Measurements from ENCODE around the gene ERP27. TPM values are rescaled to one million over a fixed set of nuclear protein-coding genes. Genes with fewer than 3 reads are reported as not detected.
A peak's percentile ranks its signal among the peaks of the same experiment; 100 is the strongest.

The ERP27 gene
- total and polyA plus RNA-seq, 2 donors (not counting 1 experiment from before 2014, with no cell fraction given): 0.10 to 0.17 TPM

DNA sequence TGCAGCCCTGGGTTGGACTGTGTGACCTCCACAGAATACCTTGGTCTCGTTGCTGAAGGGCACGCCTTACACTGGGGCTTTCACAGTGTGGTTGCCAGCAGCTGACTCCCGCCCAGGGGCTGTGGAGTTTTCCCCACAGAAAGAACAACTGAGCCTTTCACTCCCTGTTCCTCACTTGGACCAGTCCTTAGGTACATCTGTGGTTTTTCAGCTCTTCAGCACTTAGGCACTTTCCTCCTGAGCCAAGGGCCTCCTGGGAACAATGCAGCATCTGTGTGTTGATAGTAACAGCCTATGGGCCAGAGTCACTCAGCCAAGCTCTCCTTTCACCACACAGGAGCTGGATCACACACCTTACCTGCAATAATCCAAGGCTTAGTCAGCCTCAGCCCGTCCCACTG lies 25.0 kb downstream of the ERP27 start:
- Histone ChIP-seq H3K27ac (ENCODE audit: insufficient read depth, low read length) (no peak overlapping the region), H3K9me3 (ENCODE audit: control insufficient read depth, insufficient read depth, low read depth, low read length) (no peaks in the 10 kb centered on the region), H2AFZ (ENCODE audit: low read length) (no peak overlapping the region), H3K4me2 (ENCODE audit: extremely low read depth, insufficient read depth, low read length) (no peak overlapping the region), H3K27me3 (ENCODE audit: control insufficient read depth, insufficient read depth, low read length) (no peaks in the 10 kb centered on the region), H3K4me1 (ENCODE audit: control insufficient read depth, extremely low read depth, insufficient read depth, low read length) (no peaks in the 10 kb centered on the region), H3K9ac (ENCODE audit: insufficient read depth, low read length) (no peak overlapping the region), H4K20me1 (ENCODE audit: control insufficient read depth, extremely low read depth, insufficient read depth, low read length) (no peaks in the 10 kb centered on the region), H3K79me2 (ENCODE audit: control insufficient read depth, insufficient read depth, low read length) (no peaks in the 10 kb centered on the region), H3K4me3 (replicated peaks in 1 of 4; ENCODE audit: control extremely low read depth in 1 of 4, insufficient read depth in 1 of 4, low read depth in 3 of 4, low read length in 4 of 4) (no peak overlapping the region), H3K36me3 (ENCODE audit: control insufficient read depth, insufficient read depth, low read length) (no peaks in the 10 kb centered on the region)
- TF ChIP-seq, protein P1, sequence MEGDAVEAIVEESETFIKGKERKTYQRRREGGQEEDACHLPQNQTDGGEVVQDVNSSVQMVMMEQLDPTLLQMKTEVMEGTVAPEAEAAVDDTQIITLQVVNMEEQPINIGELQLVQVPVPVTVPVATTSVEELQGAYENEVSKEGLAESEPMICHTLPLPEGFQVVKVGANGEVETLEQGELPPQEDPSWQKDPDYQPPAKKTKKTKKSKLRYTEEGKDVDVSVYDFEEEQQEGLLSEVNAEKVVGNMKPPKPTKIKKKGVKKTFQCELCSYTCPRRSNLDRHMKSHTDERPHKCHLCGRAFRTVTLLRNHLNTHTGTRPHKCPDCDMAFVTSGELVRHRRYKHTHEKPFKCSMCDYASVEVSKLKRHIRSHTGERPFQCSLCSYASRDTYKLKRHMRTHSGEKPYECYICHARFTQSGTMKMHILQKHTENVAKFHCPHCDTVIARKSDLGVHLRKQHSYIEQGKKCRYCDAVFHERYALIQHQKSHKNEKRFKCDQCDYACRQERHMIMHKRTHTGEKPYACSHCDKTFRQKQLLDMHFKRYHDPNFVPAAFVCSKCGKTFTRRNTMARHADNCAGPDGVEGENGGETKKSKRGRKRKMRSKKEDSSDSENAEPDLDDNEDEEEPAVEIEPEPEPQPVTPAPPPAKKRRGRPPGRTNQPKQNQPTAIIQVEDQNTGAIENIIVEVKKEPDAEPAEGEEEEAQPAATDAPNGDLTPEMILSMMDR (conservative IDR thresholded peaks at IDR 0.05 in 1 of 2, IDR thresholded peaks at IDR 0.05 in 1 of 2; ENCODE audit: low read depth in 1 of 2, low read length in 2 of 2): no peak
- TF ChIP-seq EZH2 (IDR thresholded peaks at IDR 0.05; ENCODE audit: low read length, missing control alignments): no peak
- DNase-seq (ENCODE audit: low read depth in 2 of 2): peak in 1 of 2 donors; percentile 19

DNA sequence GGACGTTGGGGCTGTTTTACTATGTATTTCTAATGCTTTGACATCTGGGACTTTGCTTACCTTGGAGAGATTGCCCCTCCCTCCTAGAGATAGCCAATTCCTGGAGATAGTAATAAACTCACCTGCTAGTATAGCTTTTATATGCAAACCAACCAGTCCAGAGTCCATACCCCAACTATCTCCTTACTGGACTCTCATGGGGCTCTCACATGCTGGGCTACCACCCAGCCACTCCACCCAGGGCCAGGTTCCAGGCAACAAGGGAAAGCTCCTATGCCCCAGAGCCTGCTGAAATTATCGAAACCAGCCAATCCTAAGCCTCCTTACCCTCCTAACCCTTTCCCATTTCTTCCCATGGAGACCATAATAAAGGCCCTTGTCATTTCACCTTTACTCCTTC lies 27.2 kb downstream of the ERP27 start:
- Histone ChIP-seq H3K27ac (ENCODE audit: insufficient read depth, low read length) (no peak overlapping the region), H3K4me1 (ENCODE audit: control insufficient read depth, extremely low read depth, insufficient read depth, low read length) (no peaks in the 10 kb centered on the region), H3K9me3 (ENCODE audit: control insufficient read depth, insufficient read depth, low read depth, low read length) (no peaks in the 10 kb centered on the region), H2AFZ (ENCODE audit: low read length) (no peak overlapping the region), H3K27me3 (ENCODE audit: control insufficient read depth, insufficient read depth, low read length) (no peaks in the 10 kb centered on the region), H3K36me3 (ENCODE audit: control insufficient read depth, insufficient read depth, low read length) (no peaks in the 10 kb centered on the region), H3K9ac (ENCODE audit: insufficient read depth, low read length) (no peak overlapping the region), H4K20me1 (ENCODE audit: control insufficient read depth, extremely low read depth, insufficient read depth, low read length) (no peaks in the 10 kb centered on the region), H3K79me2 (ENCODE audit: control insufficient read depth, insufficient read depth, low read length) (no peaks in the 10 kb centered on the region), H3K4me2 (ENCODE audit: extremely low read depth, insufficient read depth, low read length) (no peak overlapping the region), H3K4me3 (replicated peaks in 1 of 4; ENCODE audit: control extremely low read depth in 1 of 4, insufficient read depth in 1 of 4, low read depth in 3 of 4, low read length in 4 of 4) (no peak overlapping the region)
- no peak for TF ChIP-seq EZH2 (IDR thresholded peaks at IDR 0.05; ENCODE audit: low read length, missing control alignments)
- TF ChIP-seq, protein P1 (conservative IDR thresholded peaks at IDR 0.05 in 1 of 2, IDR thresholded peaks at IDR 0.05 in 1 of 2; ENCODE audit: low read depth in 1 of 2, low read length in 2 of 2): no peak
- no peak for DNase-seq (ENCODE audit: low read depth in 2 of 2)

DNA sequence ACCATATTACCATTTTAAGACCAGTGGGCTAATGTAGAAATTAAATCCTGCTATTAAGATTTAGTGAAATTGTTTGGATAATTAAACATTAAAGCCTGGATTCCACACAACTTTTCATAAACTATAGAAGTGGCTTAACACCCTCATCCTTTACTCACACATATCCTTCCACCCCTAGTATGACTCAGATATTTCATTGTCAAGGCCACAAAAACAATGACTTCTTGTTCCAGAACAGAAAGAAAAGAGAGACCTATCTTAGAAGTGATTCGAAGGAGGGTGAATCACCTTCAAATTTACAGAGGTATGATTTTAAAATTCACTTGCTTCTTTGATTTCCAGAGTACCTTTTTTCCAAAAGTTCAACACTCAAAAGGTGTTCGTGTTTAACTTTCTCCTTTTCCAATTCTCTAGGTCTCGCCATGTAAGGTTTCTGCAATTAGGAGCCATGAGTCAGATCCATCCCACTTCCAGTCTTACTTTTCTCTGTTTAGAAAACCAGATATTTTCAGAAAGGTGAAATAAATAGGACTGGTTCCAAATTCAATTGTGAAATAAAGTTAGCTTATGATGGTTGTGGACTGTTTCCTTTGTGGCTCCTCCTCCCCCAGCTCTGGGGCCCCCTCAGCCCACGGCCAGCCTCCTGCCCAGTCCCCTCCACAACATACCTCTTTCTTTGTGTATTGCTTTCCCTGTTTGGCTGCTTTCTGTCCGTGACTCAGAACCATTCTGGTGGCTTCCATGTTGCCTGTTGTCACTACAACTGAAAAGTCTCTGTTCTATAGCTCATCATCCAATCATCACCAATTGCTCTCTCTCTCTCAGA lies 28.0 kb downstream of the ERP27 start:
- Histone ChIP-seq H3K4me2 (ENCODE audit: extremely low read depth, insufficient read depth, low read length) (no peak overlapping the region), H3K27ac (ENCODE audit: insufficient read depth, low read length) (no peak overlapping the region), H3K9me3 (ENCODE audit: control insufficient read depth, insufficient read depth, low read depth, low read length) (no peaks in the 10 kb centered on the region), H3K9ac (ENCODE audit: insufficient read depth, low read length) (no peak overlapping the region), H3K27me3 (ENCODE audit: control insufficient read depth, insufficient read depth, low read length) (no peaks in the 10 kb centered on the region), H3K79me2 (ENCODE audit: control insufficient read depth, insufficient read depth, low read length) (no peaks in the 10 kb centered on the region), H4K20me1 (ENCODE audit: control insufficient read depth, extremely low read depth, insufficient read depth, low read length) (no peaks in the 10 kb centered on the region), H3K36me3 (ENCODE audit: control insufficient read depth, insufficient read depth, low read length) (no peaks in the 10 kb centered on the region), H3K4me1 (ENCODE audit: control insufficient read depth, extremely low read depth, insufficient read depth, low read length) (no peaks in the 10 kb centered on the region), H3K4me3 (replicated peaks in 1 of 4; ENCODE audit: control extremely low read depth in 1 of 4, insufficient read depth in 1 of 4, low read depth in 3 of 4, low read length in 4 of 4) (no peak overlapping the region), H2AFZ (ENCODE audit: low read length) (no peak overlapping the region)
- TF ChIP-seq, protein P1 (conservative IDR thresholded peaks at IDR 0.05 in 1 of 2, IDR thresholded peaks at IDR 0.05 in 1 of 2; ENCODE audit: low read depth in 1 of 2, low read length in 2 of 2): no peak
- TF ChIP-seq EZH2 (IDR thresholded peaks at IDR 0.05; ENCODE audit: low read length, missing control alignments): no peak
- DNase-seq (ENCODE audit: low read depth in 2 of 2): peak in 1 of 2 donors; percentile 78

All from fibroblast of lung (primary cell).